Activated naive CD4-positive, alpha-beta T cell treated with anti-CD3 and anti-CD28 coated beads for 36 hours (primary cell): Measurements from ENCODE around the gene CNGA4. TPM values are rescaled to one million over a fixed set of nuclear protein-coding genes. Genes with fewer than 3 reads are reported as not detected.
"Not testable (repeated sequence)": the region's sequence is repeated elsewhere in the genome, so short reads cannot be mapped to it uniquely, and the experiment has no call there.

Experiments
- CTCF ChIA-PET: fragments of 350-600 bp; sonication (Branson Sonifier 250); formaldehyde crosslinking; loops from one replicate; lab custom pipeline; 2021; ENCODE audit warnings: antibody characterized with exemption; lab: Charles Lee
- DNase-seq: peaks from one replicate; pipeline ENCODE4 v3.0.0-alpha.2; 2020
- H3K27ac Mint-ChIP-seq: one replicate; pipeline ENCODE4 v1.8.0; 2021; ENCODE audit warnings: mild to moderate bottlenecking, mixed read lengths
- H3K27me3 Mint-ChIP-seq: one replicate; pipeline ENCODE4 v1.8.0; 2021; ENCODE audit warnings: low read depth, mixed read lengths
- H3K36me3 Mint-ChIP-seq: one replicate; pipeline ENCODE4 v1.8.0; 2021; ENCODE audit warnings: low read depth, mixed read lengths
- H3K4me1 Mint-ChIP-seq: one replicate; pipeline ENCODE4 v1.8.0; 2021; ENCODE audit warnings: low read depth, mixed read lengths
- H3K4me3 Mint-ChIP-seq: one replicate; pipeline ENCODE4 v1.8.0; 2021; ENCODE audit warnings: mild to moderate bottlenecking, moderate library complexity, mixed read lengths
- H3K9me3 Mint-ChIP-seq: one replicate; pipeline ENCODE4 v1.8.0; 2021; ENCODE audit warnings: mixed read lengths
- intact Hi-C: fragments of 100-400 bp; cut with micrococcal nuclease; formaldehyde crosslinking; loops from one replicate; pipeline ENCODE4 v1.15.1; 2023
- total RNA-seq, 2 experiments: library from RNA; stranded (reverse); gene quantifications; one replicate each; pipeline ENCODE4 v1.2.3, GENCODE V29; 2021

CNGA4 gene
- total RNA-seq, 2 experiments from 2014 or later: 0.10 to 0.12 TPM

- intact Hi-C loops, H3K27ac Mint-ChIP-seq, H3K27me3 Mint-ChIP-seq, DNase-seq, H3K9me3 Mint-ChIP-seq, H3K4me3 Mint-ChIP-seq, H3K4me1 Mint-ChIP-seq, H3K36me3 Mint-ChIP-seq: not testable (repeated sequence)
- CTCF ChIA-PET: interaction anchor here (0.9 to 5.8 kb wide), 6 partner anchors 12 to 130 kb away, joined by 3 to 67 read pairs (median 21); partner anchors contain the start of genes CAVIN3, CCKBR, CNGA4 and FHIP1B
Measured at GRCh38 chr11:6248897-6249296, 10.0 kb downstream of the CNGA4 start.

- intact Hi-C loops: loop anchor here (5.0 kb wide), 1 partner anchor 192 kb away; the partner anchor contains the start of gene HPX
- no peak overlapping the region for H3K27ac Mint-ChIP-seq
- DNase-seq: no peak
- no peaks in the 10 kb centered on the region for H3K36me3 Mint-ChIP-seq
- H3K9me3 Mint-ChIP-seq: no peaks in the 10 kb centered on the region
- CTCF ChIA-PET: interaction anchor here (0.6 to 5.8 kb wide), 14 partner anchors 9 to 373 kb away, joined by 3 to 105 read pairs (median 6); partner anchors contain the start of genes CAVIN3, CCKBR, CNGA4 and FHIP1B
- H3K27me3 Mint-ChIP-seq: no peaks in the 10 kb centered on the region
- no peaks in the 10 kb centered on the region for H3K4me1 Mint-ChIP-seq
- H3K4me3 Mint-ChIP-seq: no peak overlapping the region
Measured at GRCh38 chr11:6249770-6250555, 11.1 kb downstream of the CNGA4 start.

- DNase-seq: peak; percentile 73
- Mint-ChIP-seq H3K27ac (no peak overlapping the region), H3K27me3 (no peaks in the 10 kb centered on the region), H3K4me3 (no peak overlapping the region), H3K9me3 (no peaks in the 10 kb centered on the region), H3K4me1 (no peaks in the 10 kb centered on the region), H3K36me3 (no peaks in the 10 kb centered on the region)
- intact Hi-C loops: loop anchor here (1.0 to 5.0 kb wide), 4 partner anchors 47 to 191 kb away; partner anchors contain the start of gene HPX
- CTCF ChIA-PET: interaction anchor here (0.8 to 5.8 kb wide), 20 partner anchors 8 to 296 kb away, joined by 3 to 105 read pairs (median 4); partner anchors contain the start of genes C11orf42, CAVIN3, CCKBR and CNGA4
Measured at GRCh38 chr11:6251120-6251733, 12.3 kb downstream of the CNGA4 start.

- no peak for DNase-seq
- no peaks in the 10 kb centered on the region for H3K4me1 Mint-ChIP-seq
- H3K27ac Mint-ChIP-seq: no peak overlapping the region
- no peaks in the 10 kb centered on the region for H3K9me3 Mint-ChIP-seq
- intact Hi-C loops: loop anchor here (1.0 to 5.0 kb wide), 4 partner anchors 46 to 190 kb away; partner anchors contain the start of gene HPX
- no peaks in the 10 kb centered on the region for H3K36me3 Mint-ChIP-seq
- no peak overlapping the region for H3K4me3 Mint-ChIP-seq
- H3K27me3 Mint-ChIP-seq: no peaks in the 10 kb centered on the region
- CTCF ChIA-PET: interaction anchor here (1.1 to 5.8 kb wide), 13 partner anchors 9 to 191 kb away, joined by 3 to 105 read pairs (median 9); partner anchors contain the start of genes CAVIN3, CCKBR, CNGA4 and FHIP1B
Measured at GRCh38 chr11:6251990-6252473, 13.1 kb downstream of the CNGA4 start.

- DNase-seq: no peak
- no peak overlapping the region for H3K27ac Mint-ChIP-seq
- CTCF ChIA-PET: interaction anchor here (0.6 to 5.8 kb wide), 6 partner anchors 29 to 109 kb away, joined by 3 to 105 read pairs (median 35); partner anchors contain the start of gene CAVIN3
- no peaks in the 10 kb centered on the region for H3K9me3 Mint-ChIP-seq
- no peak overlapping the region for H3K4me3 Mint-ChIP-seq
- H3K36me3 Mint-ChIP-seq: no peaks in the 10 kb centered on the region
- H3K4me1 Mint-ChIP-seq: no peaks in the 10 kb centered on the region
- intact Hi-C loops: loop anchor here (5.0 kb wide), 1 partner anchor 189 kb away; the partner anchor contains the start of gene HPX
- H3K27me3 Mint-ChIP-seq: peaks cover 2% of the 10 kb centered on the region
Measured at GRCh38 chr11:6253197-6253596, 14.3 kb downstream of the CNGA4 start.

- intact Hi-C loops: loop anchor here (2.0 kb wide), 2 partner anchors 63 to 95 kb away; partner anchors contain the start of gene CAVIN3
- Mint-ChIP-seq H3K9me3 (no peaks in the 10 kb centered on the region), H3K4me3 (no peak overlapping the region), H3K27me3 (peaks cover 7% of the 10 kb centered on the region), H3K36me3 (no peaks in the 10 kb centered on the region), H3K27ac (no peak overlapping the region), H3K4me1 (no peaks in the 10 kb centered on the region)
- CTCF ChIA-PET: interaction anchor here (0.7 to 2.0 kb wide), 4 partner anchors 9 to 1882 kb away, joined by 3 to 6 read pairs (median 3); no protein-coding TSS in a partner anchor
- no peak for DNase-seq
Measured at GRCh38 chr11:6258141-6258540, 19.3 kb downstream of the CNGA4 start.

GRCh38 chr11:6258571-6259081 is 19.7 kb downstream of the CNGA4 start:
- CTCF ChIA-PET: interaction anchor here (0.6 to 1.0 kb wide), 4 partner anchors 9 to 1882 kb away, joined by 3 read pairs; no protein-coding TSS in a partner anchor
- intact Hi-C loops: loop anchor here (1.0 to 2.0 kb wide), 3 partner anchors 23 to 94 kb away; partner anchors contain the start of gene CAVIN3

GRCh38 chr11:6260207-6260726 is 21.4 kb downstream of the CNGA4 start:
- H3K9me3 Mint-ChIP-seq: no peaks in the 10 kb centered on the region
- CTCF ChIA-PET: interaction anchor here (0.8 to 3.1 kb wide), 6 partner anchors 10 to 102 kb away, joined by 3 to 35 read pairs (median 5); no protein-coding TSS in a partner anchor
- DNase-seq: no peak
- no peaks in the 10 kb centered on the region for H3K4me1 Mint-ChIP-seq
- no peak overlapping the region for H3K4me3 Mint-ChIP-seq
- H3K36me3 Mint-ChIP-seq: no peaks in the 10 kb centered on the region
- intact Hi-C loops: no loop called here
- no peak overlapping the region for H3K27ac Mint-ChIP-seq
- peaks cover 7% of the 10 kb centered on the region for H3K27me3 Mint-ChIP-seq

More at GRCh38 chr11:6258571-6259081, 19.7 kb downstream of the CNGA4 start:
- Mint-ChIP-seq H3K4me3 (no peak overlapping the region), H3K4me1 (no peaks in the 10 kb centered on the region), H3K27me3 (peaks cover 7% of the 10 kb centered on the region), H3K36me3 (no peaks in the 10 kb centered on the region), H3K27ac (no peak overlapping the region), H3K9me3 (no peaks in the 10 kb centered on the region)
- DNase-seq: peak; percentile 13

- no peak overlapping the region for H3K4me3 Mint-ChIP-seq
- CTCF ChIA-PET: no interaction called here
- H3K4me1 Mint-ChIP-seq: no peaks in the 10 kb centered on the region
- no peaks in the 10 kb centered on the region for H3K36me3 Mint-ChIP-seq
- peaks cover 5% of the 10 kb centered on the region for H3K27me3 Mint-ChIP-seq
- intact Hi-C loops: no loop called here
- H3K9me3 Mint-ChIP-seq: no peaks in the 10 kb centered on the region
- DNase-seq: no peak
- no peak overlapping the region for H3K27ac Mint-ChIP-seq
Measured at GRCh38 chr11:6263662-6264061, 24.8 kb downstream of the CNGA4 start.

GRCh38 chr11:6268820-6269219 is 29.9 kb downstream of the CNGA4 start:
- DNase-seq: no peak
- CTCF ChIA-PET: interaction anchor here (0.8 to 2.3 kb wide), 3 partner anchors 9 to 85 kb away, joined by 3 to 11 read pairs (median 3); no protein-coding TSS in a partner anchor
- Mint-ChIP-seq H3K4me3 (no peak overlapping the region), H3K27me3 (peaks cover 20% of the 10 kb centered on the region), H3K9me3 (no peaks in the 10 kb centered on the region), H3K36me3 (no peaks in the 10 kb centered on the region), H3K4me1 (no peaks in the 10 kb centered on the region), H3K27ac (no peak overlapping the region)
- intact Hi-C loops: no loop called here

GRCh38 chr11:6269994-6270393 is 31.1 kb downstream of the CNGA4 start:
- H3K4me1 Mint-ChIP-seq: no peaks in the 10 kb centered on the region
- H3K4me3 Mint-ChIP-seq: no peak overlapping the region
- peaks cover 26% of the 10 kb centered on the region for H3K27me3 Mint-ChIP-seq
- CTCF ChIA-PET: interaction anchor here (0.8 to 1.7 kb wide), 3 partner anchors 19 to 93 kb away, joined by 3 to 5 read pairs (median 5); no protein-coding TSS in a partner anchor
- no peaks in the 10 kb centered on the region for H3K36me3 Mint-ChIP-seq
- DNase-seq: peak; percentile 12
- H3K27ac Mint-ChIP-seq: no peak overlapping the region
- H3K9me3 Mint-ChIP-seq: no peaks in the 10 kb centered on the region
- intact Hi-C loops: no loop called here
